Brain microvascular endothelial cell (primary cell): Measurements from ENCODE around the gene CMKLR1.

ENCODE experiments used
- DNase-seq: peaks from one replicate; pipeline ENCODE4 v3.0.0-alpha.2; 2020
- H3K27ac ChIP-seq: fragments of 250-450 bp; sonication (Bioruptor Pico); 2 replicates; pipeline ENCODE4 v1.5.1; 2020; ENCODE audit warnings: mild to moderate bottlenecking, moderate library complexity
- H3K27me3 ChIP-seq: fragments of 250-450 bp; sonication (Bioruptor Pico); replicated peaks from 2 replicates; pipeline ENCODE4 v1.5.1; 2020; ENCODE audit warnings: mild to moderate bottlenecking
- H3K36me3 ChIP-seq: fragments of 250-450 bp; sonication (Bioruptor Pico); replicated peaks from 2 replicates; pipeline ENCODE4 v1.5.1; 2020; ENCODE audit warnings: mild to moderate bottlenecking
- H3K4me3 ChIP-seq: 2 replicates; pipeline ENCODE4 v1.5.1; 2011; ENCODE audit warnings: low read depth, mild to moderate bottlenecking, control low read depth, low read length, moderate library complexity
- CTCF ChIP-seq: IDR thresholded peaks from 2 replicates; pipeline ENCODE4 v1.5.1; 2011; ENCODE audit warnings: low read depth, mild to moderate bottlenecking, moderate library complexity, low read length, control low read depth, inconsistent platforms; ENCODE audit errors: missing control alignments
- in situ Hi-C: cut with HindIII; loops from 2 replicates; pipeline ENCODE4 v1.10.0; 2017; ENCODE audit warnings: low sequenced_read_pairs, low pct_ligation_motif_present

CMKLR1 gene

GRCh38 chr12:108328420-108328819 is 10.7 kb downstream of the CMKLR1 start:
- H3K36me3 ChIP-seq: no peaks in the 10 kb centered on the region
- no peak overlapping the region for H3K27ac ChIP-seq
- in situ Hi-C loops: no loop called here
- no peaks in the 10 kb centered on the region for H3K27me3 ChIP-seq
- H3K4me3 ChIP-seq: no peak overlapping the region
- DNase-seq: no peak
- TF ChIP-seq CTCF: no peak

- no peak for TF ChIP-seq CTCF
- H3K27ac ChIP-seq: no peak overlapping the region
- H3K36me3 ChIP-seq: no peaks in the 10 kb centered on the region
- no peak overlapping the region for H3K4me3 ChIP-seq
- no peak for DNase-seq
- in situ Hi-C loops: no loop called here
- no peaks in the 10 kb centered on the region for H3K27me3 ChIP-seq
Measured at GRCh38 chr12:108327621-108328344, 11.3 kb downstream of the CMKLR1 start.

- no peaks in the 10 kb centered on the region for H3K36me3 ChIP-seq
- in situ Hi-C loops: no loop called here
- DNase-seq: no peak
- no peak overlapping the region for H3K27ac ChIP-seq
- no peak overlapping the region for H3K4me3 ChIP-seq
- no peaks in the 10 kb centered on the region for H3K27me3 ChIP-seq
- TF ChIP-seq CTCF: no peak
Measured at GRCh38 chr12:108326254-108326750, 12.8 kb downstream of the CMKLR1 start.

- in situ Hi-C loops: no loop called here
- H3K27me3 ChIP-seq: no peaks in the 10 kb centered on the region
- no peak overlapping the region for H3K4me3 ChIP-seq
- no peaks in the 10 kb centered on the region for H3K36me3 ChIP-seq
- TF ChIP-seq CTCF: no peak
- H3K27ac ChIP-seq: no peak overlapping the region
- no peak for DNase-seq
Measured at GRCh38 chr12:108325549-108325948, 13.6 kb downstream of the CMKLR1 start.

- TF ChIP-seq CTCF: no peak
- H3K27ac ChIP-seq: no peak overlapping the region
- DNase-seq: no peak
- H3K4me3 ChIP-seq: no peak overlapping the region
- in situ Hi-C loops: no loop called here
- H3K36me3 ChIP-seq: no peaks in the 10 kb centered on the region
- no peaks in the 10 kb centered on the region for H3K27me3 ChIP-seq
Measured at GRCh38 chr12:108325018-108325358, 14.1 kb downstream of the CMKLR1 start.
